Kidney (tissue), 14 donors: ENCODE results near the gene ROBO4. TPM values are rescaled to one million over a fixed set of nuclear protein-coding genes. Genes with fewer than 3 reads are reported as not detected.

Source experiments
- DNase-seq, 5 donors: peaks; one replicate each; pipeline ENCODE4 v3.0.0-alpha.2; 2013 to 2020
- FAIRE-seq: peaks from 2 replicates; lab custom pipeline; 2012; peaks lifted over from hg19 to GRCh38; lab: Jason Lieb, UNC
- H3K27ac ChIP-seq, 2 donors: one replicate each; pipeline ENCODE4 v1.7.0; 2013; ENCODE audit warnings: low read depth in 2 of 2, low read length in 2 of 2, inconsistent platforms in 1 of 2
- H3K27me3 ChIP-seq: one replicate; pipeline ENCODE4 v1.7.1; 2013; ENCODE audit warnings: low read length, inconsistent platforms; ENCODE audit not compliant: control insufficient read depth, insufficient read depth
- H3K36me3 ChIP-seq, 3 donors: one replicate each; pipeline versions ENCODE4 v1.7.0 to v1.7.1; 2013; ENCODE audit warnings: low read length in 3 of 3, control low read depth in 1 of 3, inconsistent platforms in 1 of 3; ENCODE audit not compliant: insufficient read depth in 3 of 3, control insufficient read depth in 2 of 3
- H3K4me1 ChIP-seq, 3 donors: one replicate each; pipeline versions ENCODE4 v1.7.0 to v1.7.1; 2013; ENCODE audit warnings: low read length in 3 of 3, inconsistent platforms in 1 of 3, low read depth in 1 of 3; ENCODE audit not compliant: control insufficient read depth in 2 of 3, insufficient read depth in 2 of 3
- H3K4me3 ChIP-seq, 3 donors: one replicate each; pipeline versions ENCODE4 v1.7.0 to v1.8.1; 2013; ENCODE audit warnings: low read length in 3 of 3, control low read depth in 1 of 3, inconsistent platforms in 1 of 3
- H3K9ac ChIP-seq, 3 donors: one replicate each; pipeline versions ENCODE4 v1.7.0 to v1.7.1; 2013; ENCODE audit warnings: low read length in 3 of 3, control low read depth in 1 of 3, inconsistent platforms in 1 of 3
- H3K9me3 ChIP-seq, 3 donors: one replicate each; pipeline versions ENCODE4 v1.7.0 to v1.7.1; 2013; ENCODE audit warnings: low read length in 3 of 3, control low read depth in 1 of 3, inconsistent platforms in 1 of 3; ENCODE audit not compliant: control insufficient read depth in 2 of 3, insufficient read depth in 1 of 3
- intact Hi-C: fragments of 100-400 bp; cut with DNase I; formaldehyde crosslinking; loops from one replicate; pipeline ENCODE4 v1.11.1; 2022
- polyA plus RNA-seq: library from polyadenylated mRNA; stranded (reverse); fragments of 350-450 nt; fragmentation: Illumina TruSeq; extraction: RNeasy Lipid Tissue Mini Kit (QIAGEN cat#74804); gene quantifications from one replicate; pipeline ENCODE4 v1.2.3, GENCODE V29; 2014; ENCODE audit warnings: low read depth, low replicate concordance; ENCODE audit not compliant: insufficient read depth
- total RNA-seq: library from RNA; stranded (reverse); fragmentation: NEBNext Ultra II Directional; extraction: Animal tissue kit (Norgen Biotek cat#: 25700); gene quantifications from one replicate; pipeline ENCODE4 v1.2.1, GENCODE V29; 2021
- TF ChIP-seq, protein P1 (sequence below): IDR thresholded peaks from 3 replicates; pipeline ENCODE4 v1.5.1; 2012; ENCODE audit warnings: mild to moderate bottlenecking, moderate library complexity, borderline replicate concordance; ENCODE audit not compliant: insufficient read depth; ENCODE audit errors: extremely low read depth
- donor health status: control.
- donor health status: control.
- donor health status: control.
- donor health status: control.
- donor health status: control.
- donor health status: DM: yes; HTN: yes; CAD: no.
- donor health status: Normal renal cell carcinoma (clear cell type).

Gene ROBO4
- total and polyA plus RNA-seq, 2 donors from 2014 or later, result 12.8 to 29.5 TPM

GRCh38 chr11:124877631-124877909, 20.1 kb downstream of the ROBO4 start:
- DNase-seq, result no peak
- no peak for FAIRE-seq
- TF ChIP-seq, protein P1, sequence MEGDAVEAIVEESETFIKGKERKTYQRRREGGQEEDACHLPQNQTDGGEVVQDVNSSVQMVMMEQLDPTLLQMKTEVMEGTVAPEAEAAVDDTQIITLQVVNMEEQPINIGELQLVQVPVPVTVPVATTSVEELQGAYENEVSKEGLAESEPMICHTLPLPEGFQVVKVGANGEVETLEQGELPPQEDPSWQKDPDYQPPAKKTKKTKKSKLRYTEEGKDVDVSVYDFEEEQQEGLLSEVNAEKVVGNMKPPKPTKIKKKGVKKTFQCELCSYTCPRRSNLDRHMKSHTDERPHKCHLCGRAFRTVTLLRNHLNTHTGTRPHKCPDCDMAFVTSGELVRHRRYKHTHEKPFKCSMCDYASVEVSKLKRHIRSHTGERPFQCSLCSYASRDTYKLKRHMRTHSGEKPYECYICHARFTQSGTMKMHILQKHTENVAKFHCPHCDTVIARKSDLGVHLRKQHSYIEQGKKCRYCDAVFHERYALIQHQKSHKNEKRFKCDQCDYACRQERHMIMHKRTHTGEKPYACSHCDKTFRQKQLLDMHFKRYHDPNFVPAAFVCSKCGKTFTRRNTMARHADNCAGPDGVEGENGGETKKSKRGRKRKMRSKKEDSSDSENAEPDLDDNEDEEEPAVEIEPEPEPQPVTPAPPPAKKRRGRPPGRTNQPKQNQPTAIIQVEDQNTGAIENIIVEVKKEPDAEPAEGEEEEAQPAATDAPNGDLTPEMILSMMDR, result no peak
- H3K27me3 ChIP-seq, result peaks cover 5% of the 10 kb centered on the region
- no peak overlapping the region for H3K27ac ChIP-seq
- H3K4me3 ChIP-seq, result peak overlapping the region in 2 of 3 donors; percentile 7 to 73
- H3K4me1 ChIP-seq, result peaks cover 0 to 9% (median 4%) of the 10 kb centered on the region in 3 donors
- no peaks in the 10 kb centered on the region for H3K9me3 ChIP-seq
- no peaks in the 10 kb centered on the region for H3K36me3 ChIP-seq
- intact Hi-C loops, result no loop called here
- H3K9ac ChIP-seq, result peak overlapping the region in 1 of 3 donors; percentile 7

DNA sequence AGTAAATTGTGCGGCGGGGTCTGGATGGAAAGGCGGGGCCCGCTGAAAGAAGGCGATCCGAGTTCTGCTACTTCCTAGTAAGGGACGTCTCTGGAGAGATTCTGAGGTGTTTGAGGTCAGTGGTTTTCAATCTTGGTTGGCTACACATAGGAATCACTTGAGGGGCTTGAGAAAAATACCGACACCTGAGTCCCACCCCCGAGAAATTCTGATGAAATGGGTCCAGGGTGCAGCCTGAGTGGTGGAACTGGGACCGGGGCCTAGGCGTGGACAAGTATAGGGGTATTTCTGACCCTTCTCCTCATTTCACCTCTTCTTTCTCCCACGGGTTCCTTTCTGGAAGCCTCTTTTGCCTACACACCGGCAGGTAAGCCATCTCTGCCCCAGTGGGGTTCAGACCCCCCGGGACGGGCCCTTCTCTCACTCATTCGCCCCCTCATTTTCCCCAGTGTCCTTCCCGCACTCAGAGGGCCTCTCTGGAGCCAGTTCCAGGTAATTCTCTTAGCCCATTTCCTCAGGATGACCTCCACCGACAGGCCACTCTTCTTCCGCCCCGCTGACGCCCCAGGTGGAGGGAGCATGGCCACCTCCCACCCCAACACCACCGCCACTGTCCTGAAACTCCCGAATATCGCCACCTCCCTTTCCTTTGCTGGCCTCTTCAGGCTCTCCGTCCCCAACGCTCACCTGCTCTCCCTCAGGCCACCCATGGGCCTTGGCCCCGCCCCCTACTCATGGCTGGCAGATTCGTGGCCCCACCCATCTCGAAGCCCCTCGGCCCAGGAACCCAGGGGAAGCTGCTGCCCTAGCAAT, 20.6 kb downstream of the ROBO4 start:
- DNase-seq, result peak in 1 of 5 donors; percentile 77
- peaks cover 0 to 5% (median 4%) of the 10 kb centered on the region in 3 donors for H3K4me1 ChIP-seq
- peak overlapping the region in 1 of 3 donors; percentile 7 for H3K9ac ChIP-seq
- H3K9me3 ChIP-seq, result no peaks in the 10 kb centered on the region
- peak overlapping the region in 2 of 3 donors; percentile 57 to 73 for H3K4me3 ChIP-seq
- TF ChIP-seq, protein P1, result no peak
- FAIRE-seq, result no peak
- H3K27ac ChIP-seq, result peak overlapping the region; percentile 80 to 96
- H3K27me3 ChIP-seq, result peaks cover 7% of the 10 kb centered on the region
- H3K36me3 ChIP-seq, result no peaks in the 10 kb centered on the region
- intact Hi-C loops, result no loop called here

DNA sequence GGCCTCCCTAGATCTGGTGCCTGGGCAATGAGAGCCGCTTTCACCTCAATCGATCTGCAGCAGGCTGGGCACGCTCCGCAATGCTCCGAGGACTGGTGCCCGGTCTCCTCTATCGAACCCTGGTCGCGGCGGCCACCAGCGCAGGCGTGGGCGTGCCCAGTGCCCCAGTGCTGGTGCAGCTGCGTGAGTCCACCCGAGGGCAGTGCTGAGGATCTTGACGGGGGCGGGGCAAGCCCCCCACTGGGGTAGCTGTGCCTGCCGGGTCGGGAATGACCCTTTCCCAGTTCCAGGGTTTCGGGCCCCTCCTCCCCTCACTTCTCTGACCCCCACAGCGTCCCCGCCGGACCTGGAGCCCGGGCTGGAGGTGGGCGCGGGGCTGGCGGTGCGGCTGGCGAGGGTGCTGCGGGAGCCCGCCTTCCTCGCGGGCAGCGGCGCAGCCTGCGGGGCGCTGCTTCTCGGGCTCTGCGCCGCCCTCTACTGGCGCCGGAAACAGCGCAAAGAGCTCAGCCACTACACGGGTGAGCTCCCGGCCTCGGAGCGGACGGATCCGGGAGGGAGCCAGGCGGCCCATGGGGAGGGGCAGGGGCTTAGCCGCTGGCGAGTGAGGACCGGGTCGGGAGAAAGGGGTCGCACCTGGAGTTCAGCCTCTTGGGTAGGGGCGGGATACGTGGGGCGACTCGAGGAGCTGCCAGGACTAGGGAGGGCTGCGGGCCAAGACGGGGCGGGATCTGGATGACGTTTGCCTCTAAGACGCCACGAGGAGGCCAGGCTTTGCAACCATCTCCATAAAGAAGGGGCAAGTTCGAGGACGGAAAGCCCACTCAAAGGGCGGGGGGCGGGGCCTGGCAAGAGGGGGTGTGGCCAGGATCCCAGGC, 21.5 kb downstream of the ROBO4 start:
- intact Hi-C loops, result no loop called here
- peaks cover 12% of the 10 kb centered on the region for H3K27me3 ChIP-seq

More for the DNA sequence above, 21.5 kb downstream of the ROBO4 start:
- H3K4me1 ChIP-seq, result peaks cover 0 to 5% (median 4%) of the 10 kb centered on the region in 3 donors
- FAIRE-seq (no peak), DNase-seq (peak; percentile 94 to 97 (median 95))
- TF ChIP-seq, protein P1, result peak; percentile 70
- no peaks in the 10 kb centered on the region for H3K36me3 ChIP-seq
- H3K9ac ChIP-seq, result peak overlapping the region in 2 of 3 donors; percentile 65 to 69
- H3K9me3 ChIP-seq, result no peaks in the 10 kb centered on the region
- peak overlapping the region; percentile 80 to 96 for H3K27ac ChIP-seq
- H3K4me3 ChIP-seq, result peak overlapping the region; percentile 57 to 73 (median 72)
